Chondrocyte (in vitro differentiated cells): Measurements from ENCODE around the gene EXOC6. TPM values are rescaled to one million over a fixed set of nuclear protein-coding genes. Genes with fewer than 3 reads are reported as not detected.
A peak's percentile ranks its signal among the peaks of the same experiment; 100 is the strongest.

Experiments used
- DNase-seq: peaks from one replicate; pipeline ENCODE4 v3.0.0; 2021; ENCODE audit warnings: mixed read lengths, low spot score
- H3K27ac Mint-ChIP-seq: one replicate; pipeline ENCODE4 v1.8.0; 2021; ENCODE audit warnings: mild to moderate bottlenecking, moderate library complexity, mixed read lengths; ENCODE audit not compliant: unreplicated experiment
- H3K27me3 Mint-ChIP-seq: 2 replicates; pipeline ENCODE4 v1.8.0; 2021; ENCODE audit warnings: low read depth, mixed read lengths
- H3K36me3 Mint-ChIP-seq: 2 replicates; pipeline ENCODE4 v1.8.0; 2021; ENCODE audit warnings: low read depth, mixed read lengths
- H3K4me1 Mint-ChIP-seq: 2 replicates; pipeline ENCODE4 v1.8.0; 2021; ENCODE audit warnings: low read depth, mild to moderate bottlenecking, mixed read lengths
- H3K4me3 Mint-ChIP-seq: one replicate; pipeline ENCODE4 v1.8.0; 2021; ENCODE audit warnings: mild to moderate bottlenecking, moderate library complexity, mixed read lengths; ENCODE audit not compliant: unreplicated experiment
- H3K9me3 Mint-ChIP-seq: 2 replicates; pipeline ENCODE4 v1.8.0; 2021; ENCODE audit warnings: low read depth, mixed read lengths
- long read RNA-seq: library from polyadenylated mRNA; stranded (forward); transcript quantifications from one replicate; pipeline ENCODE4 v2.0.0, GENCODE V29; 2021
- total RNA-seq: library from RNA; stranded (reverse); gene quantifications from 3 replicates; pipeline ENCODE4 v1.2.1, GENCODE V29; 2021
- TF ChIP-seq, protein P1 (sequence below): fragments of 200-600 bp; sonication (generic); IDR thresholded peaks from 2 replicates; pipeline ENCODE4 v1.5.0; 2021; ENCODE audit warnings: antibody characterized with exemption, mild to moderate bottlenecking, moderate library complexity

The EXOC6 gene, protein sequence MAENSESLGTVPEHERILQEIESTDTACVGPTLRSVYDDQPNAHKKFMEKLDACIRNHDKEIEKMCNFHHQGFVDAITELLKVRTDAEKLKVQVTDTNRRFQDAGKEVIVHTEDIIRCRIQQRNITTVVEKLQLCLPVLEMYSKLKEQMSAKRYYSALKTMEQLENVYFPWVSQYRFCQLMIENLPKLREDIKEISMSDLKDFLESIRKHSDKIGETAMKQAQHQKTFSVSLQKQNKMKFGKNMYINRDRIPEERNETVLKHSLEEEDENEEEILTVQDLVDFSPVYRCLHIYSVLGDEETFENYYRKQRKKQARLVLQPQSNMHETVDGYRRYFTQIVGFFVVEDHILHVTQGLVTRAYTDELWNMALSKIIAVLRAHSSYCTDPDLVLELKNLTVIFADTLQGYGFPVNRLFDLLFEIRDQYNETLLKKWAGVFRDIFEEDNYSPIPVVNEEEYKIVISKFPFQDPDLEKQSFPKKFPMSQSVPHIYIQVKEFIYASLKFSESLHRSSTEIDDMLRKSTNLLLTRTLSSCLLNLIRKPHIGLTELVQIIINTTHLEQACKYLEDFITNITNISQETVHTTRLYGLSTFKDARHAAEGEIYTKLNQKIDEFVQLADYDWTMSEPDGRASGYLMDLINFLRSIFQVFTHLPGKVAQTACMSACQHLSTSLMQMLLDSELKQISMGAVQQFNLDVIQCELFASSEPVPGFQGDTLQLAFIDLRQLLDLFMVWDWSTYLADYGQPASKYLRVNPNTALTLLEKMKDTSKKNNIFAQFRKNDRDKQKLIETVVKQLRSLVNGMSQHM
- total RNA-seq = 7.0 to 7.2 TPM (median 7.0 TPM) in 3 replicates
- long read RNA-seq, partial matches to known transcripts = 1 of 4 reads
- long read RNA-seq, other reads (novel, unspliced or antisense) = 1 of 4 reads

DNA sequence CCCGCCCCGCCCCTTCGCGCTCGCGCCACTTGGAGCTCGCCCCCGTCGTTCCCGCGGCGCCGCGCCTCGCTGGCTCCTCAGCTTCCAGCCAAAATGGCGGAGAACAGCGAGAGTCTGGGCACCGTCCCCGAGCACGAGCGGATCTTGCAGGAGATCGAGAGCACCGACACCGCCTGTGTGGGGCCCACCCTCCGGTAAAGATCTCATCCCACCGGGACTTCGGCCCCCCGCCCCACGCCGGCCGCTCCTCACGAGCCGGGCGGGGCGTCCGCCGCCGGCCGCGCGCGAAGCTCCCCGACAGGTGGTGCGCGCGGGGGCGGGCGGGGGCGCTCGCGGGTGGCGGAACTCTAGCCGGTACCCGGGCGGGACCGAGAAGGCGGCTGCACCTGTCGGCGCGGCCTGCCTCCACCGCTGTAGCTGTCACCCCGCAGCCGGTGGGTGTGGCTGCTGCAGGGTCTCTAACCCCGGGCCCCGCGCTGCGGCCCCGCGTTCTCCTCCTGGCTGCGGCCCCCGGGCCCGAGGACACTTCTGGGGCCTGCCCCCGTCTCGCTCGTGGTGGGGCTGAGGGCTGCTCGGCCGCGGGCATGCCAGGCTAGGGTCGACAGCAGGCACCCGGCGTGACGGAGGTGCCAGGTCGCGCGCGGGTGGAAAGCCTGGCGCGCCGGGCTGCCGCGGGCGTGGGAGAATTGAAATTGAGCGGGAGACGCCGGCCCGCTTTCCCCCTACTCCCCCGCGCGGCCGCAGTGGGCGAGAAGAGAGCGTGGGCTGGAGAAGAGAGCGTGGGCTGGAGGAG lies at the start of gene EXOC6:
Gene EXOC6 (plus strand): TSS at position 80 of the 793 bp plus-strand sequence. CDS start 14 bp downstream, at position 94.
- Mint-ChIP-seq H3K36me3 (no peaks in the 10 kb centered on the region), H3K4me1 (peaks cover 15% of the 10 kb centered on the region), H3K27me3 (no peaks in the 10 kb centered on the region), H3K27ac (peak within 1 kb of the TSS; percentile 74), H3K9me3 (peaks cover 5% of the 10 kb centered on the region), H3K4me3 (peak within 1 kb of the TSS; percentile 87)
- TF ChIP-seq, protein P1, sequence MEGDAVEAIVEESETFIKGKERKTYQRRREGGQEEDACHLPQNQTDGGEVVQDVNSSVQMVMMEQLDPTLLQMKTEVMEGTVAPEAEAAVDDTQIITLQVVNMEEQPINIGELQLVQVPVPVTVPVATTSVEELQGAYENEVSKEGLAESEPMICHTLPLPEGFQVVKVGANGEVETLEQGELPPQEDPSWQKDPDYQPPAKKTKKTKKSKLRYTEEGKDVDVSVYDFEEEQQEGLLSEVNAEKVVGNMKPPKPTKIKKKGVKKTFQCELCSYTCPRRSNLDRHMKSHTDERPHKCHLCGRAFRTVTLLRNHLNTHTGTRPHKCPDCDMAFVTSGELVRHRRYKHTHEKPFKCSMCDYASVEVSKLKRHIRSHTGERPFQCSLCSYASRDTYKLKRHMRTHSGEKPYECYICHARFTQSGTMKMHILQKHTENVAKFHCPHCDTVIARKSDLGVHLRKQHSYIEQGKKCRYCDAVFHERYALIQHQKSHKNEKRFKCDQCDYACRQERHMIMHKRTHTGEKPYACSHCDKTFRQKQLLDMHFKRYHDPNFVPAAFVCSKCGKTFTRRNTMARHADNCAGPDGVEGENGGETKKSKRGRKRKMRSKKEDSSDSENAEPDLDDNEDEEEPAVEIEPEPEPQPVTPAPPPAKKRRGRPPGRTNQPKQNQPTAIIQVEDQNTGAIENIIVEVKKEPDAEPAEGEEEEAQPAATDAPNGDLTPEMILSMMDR = peak; percentile 58
- no peak for DNase-seq

DNA sequence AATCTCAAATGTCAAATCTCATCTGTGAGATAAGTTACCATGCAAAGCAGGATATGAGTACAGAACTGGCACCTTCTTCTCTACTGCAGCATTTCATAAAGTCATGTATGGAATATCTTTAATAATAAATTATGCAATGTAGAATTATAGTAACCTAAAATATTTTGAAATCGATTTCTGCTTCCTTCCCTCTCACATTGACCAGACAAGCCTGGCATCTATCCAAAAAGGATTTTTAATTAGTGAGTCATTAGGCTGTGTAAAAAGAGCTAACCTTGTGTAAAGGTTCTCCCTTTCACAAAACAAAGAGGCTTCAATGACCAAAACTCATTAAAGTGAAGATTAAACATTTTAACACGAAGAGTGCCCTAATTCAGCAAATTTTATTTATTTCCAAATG lies 48.8 kb upstream of the EXOC6 start:
- H3K4me3 Mint-ChIP-seq = no peak overlapping the region
- no peak for DNase-seq
- H3K4me1 Mint-ChIP-seq = no peaks in the 10 kb centered on the region

DNA sequence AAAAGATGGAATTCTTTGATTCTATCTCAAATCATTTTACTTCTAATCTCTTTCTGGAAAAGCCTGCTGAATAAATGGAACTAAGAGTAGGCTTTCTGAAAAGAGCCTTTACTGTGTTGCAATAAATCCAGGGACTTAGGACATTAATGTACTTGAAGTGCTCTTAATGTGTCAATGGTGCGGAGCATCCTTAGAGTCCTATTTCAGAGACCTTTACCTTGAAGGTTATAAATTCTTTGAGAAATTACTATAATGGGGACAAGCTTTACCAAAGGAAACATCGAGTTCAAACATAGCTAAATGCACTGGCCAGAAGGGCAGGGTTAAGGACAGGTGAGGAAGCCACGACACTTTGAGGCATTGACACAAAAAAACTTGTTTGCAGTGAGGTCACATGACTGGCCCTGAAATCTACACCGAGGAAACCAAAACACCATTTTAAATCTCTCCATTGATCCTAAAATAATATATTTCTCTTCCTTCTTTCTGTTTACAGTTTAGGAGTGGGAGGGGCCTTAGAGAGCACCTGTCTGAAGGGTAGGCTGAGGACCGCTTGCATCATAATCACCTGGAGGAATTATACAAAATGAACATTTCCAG lies 48.1 kb upstream of the EXOC6 start:
- H3K4me3 Mint-ChIP-seq = no peak overlapping the region
- H3K27ac Mint-ChIP-seq = no peak overlapping the region
- H3K36me3 Mint-ChIP-seq = peaks cover 3% of the 10 kb centered on the region
- H3K27me3 Mint-ChIP-seq = peaks cover 19% of the 10 kb centered on the region
- TF ChIP-seq, protein P1 = no peak
- H3K4me1 Mint-ChIP-seq = no peaks in the 10 kb centered on the region
- H3K9me3 Mint-ChIP-seq = peaks cover 13% of the 10 kb centered on the region
- DNase-seq = no peak

More for the DNA sequence above, 48.8 kb upstream of the EXOC6 start:
- no peak overlapping the region for H3K27ac Mint-ChIP-seq
- peaks cover 3% of the 10 kb centered on the region for H3K36me3 Mint-ChIP-seq
- H3K27me3 Mint-ChIP-seq = peaks cover 21% of the 10 kb centered on the region
- H3K9me3 Mint-ChIP-seq = peaks cover 13% of the 10 kb centered on the region
- TF ChIP-seq, protein P1 = no peak

DNA sequence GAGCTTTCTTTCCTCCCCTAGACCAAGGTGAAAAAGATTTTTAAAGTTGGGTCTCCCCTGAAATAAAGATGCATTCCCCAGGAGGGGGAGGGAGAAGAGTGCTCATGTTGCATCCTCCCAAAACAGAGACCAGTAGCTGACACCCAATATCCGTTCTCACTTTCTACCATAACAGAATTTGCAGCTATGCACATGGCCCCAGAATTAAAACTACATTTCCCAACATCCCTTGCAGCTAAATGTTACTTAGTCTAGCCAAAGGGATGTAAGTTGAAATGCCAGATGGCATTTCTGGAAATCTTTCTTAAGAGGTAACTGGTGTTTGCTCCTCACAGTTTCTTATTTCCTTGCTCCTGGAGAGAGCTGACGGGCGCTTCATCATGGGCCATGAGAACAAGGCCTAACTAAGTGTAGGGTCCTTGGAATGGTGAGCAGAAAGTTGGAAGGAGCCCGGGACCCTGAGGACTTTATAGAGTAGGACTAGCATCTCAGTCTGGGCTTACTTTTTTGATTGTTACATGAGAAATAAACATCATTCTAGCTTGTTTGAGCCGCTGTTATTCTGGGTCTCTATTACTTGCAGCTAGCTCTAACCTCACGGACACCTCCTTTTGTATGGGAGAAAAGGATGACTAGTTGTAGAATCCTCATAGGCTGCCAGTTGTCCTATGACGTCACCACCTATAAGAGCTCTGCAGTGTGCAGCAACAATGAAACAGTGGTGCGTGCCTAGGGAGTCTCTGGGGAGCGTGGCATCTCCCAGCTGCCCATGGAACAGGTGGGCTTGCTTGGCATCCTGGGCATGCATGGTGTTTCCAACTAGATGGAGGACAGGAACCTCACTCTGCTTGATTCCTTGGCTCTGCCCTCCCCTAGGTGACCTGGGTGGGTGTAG lies 46.1 kb upstream of the EXOC6 start:
- Mint-ChIP-seq H3K4me3 (no peak overlapping the region), H3K36me3 (no peaks in the 10 kb centered on the region), H3K27ac (no peak overlapping the region), H3K9me3 (peaks cover 1% of the 10 kb centered on the region), H3K4me1 (no peaks in the 10 kb centered on the region), H3K27me3 (peaks cover 9% of the 10 kb centered on the region)
- TF ChIP-seq, protein P1 = no peak
- DNase-seq = no peak
